IPS-18a (cell line): ENCODE data around the gene AK3.
"Not testable (repeated sequence)": the region's sequence is repeated elsewhere in the genome, so short reads cannot be mapped to it uniquely, and the experiment has no call there.

ENCODE experiments used
- H3K27ac ChIP-seq: one replicate; pipeline ENCODE4 v1.5.1; 2013; ENCODE audit warnings: low read length
- H3K27me3 ChIP-seq: one replicate; pipeline ENCODE4 v1.6.1; 2013; ENCODE audit warnings: mild to moderate bottlenecking, low read length; ENCODE audit not compliant: control insufficient read depth, insufficient read depth
- H3K36me3 ChIP-seq: one replicate; pipeline ENCODE4 v1.6.1; 2013; ENCODE audit warnings: low read depth, low read length; ENCODE audit not compliant: control insufficient read depth
- H3K4me1 ChIP-seq: one replicate; pipeline ENCODE4 v1.6.1; 2013; ENCODE audit warnings: low read depth, low read length; ENCODE audit not compliant: control insufficient read depth
- H3K4me3 ChIP-seq: one replicate; pipeline ENCODE4 v1.5.1; 2013; ENCODE audit warnings: low read length
- H3K9ac ChIP-seq: one replicate; pipeline ENCODE4 v1.6.1; 2013; ENCODE audit warnings: mild to moderate bottlenecking, low read length, moderate library complexity
- H3K9me3 ChIP-seq: one replicate; pipeline ENCODE4 v1.6.1; 2013; ENCODE audit warnings: low read depth, low read length; ENCODE audit not compliant: control insufficient read depth

AK3 gene

DNA sequence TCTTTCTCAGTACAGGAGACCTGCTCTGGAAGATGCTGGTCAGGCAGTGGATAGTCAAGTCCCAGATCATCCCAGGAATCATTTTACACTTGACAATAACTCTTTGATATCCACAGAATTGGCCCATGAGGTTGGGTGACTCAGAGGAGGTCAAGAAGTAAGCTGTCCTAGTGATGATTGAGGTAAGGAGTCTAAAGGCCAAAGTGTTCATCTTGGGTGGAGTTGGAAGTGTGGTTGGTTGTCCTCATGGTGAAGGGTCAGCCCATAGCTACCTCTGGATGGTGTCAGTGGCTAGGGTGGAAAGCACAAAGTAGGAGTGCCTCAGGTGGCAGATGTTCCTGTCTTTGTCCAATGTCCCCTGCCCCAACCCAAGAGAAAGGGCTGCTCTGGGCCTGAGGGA, 27.7 kb upstream of the AK3 start:
- H3K4me3 ChIP-seq = no peak overlapping the region
- H3K27ac ChIP-seq = no peak overlapping the region
- no peaks in the 10 kb centered on the region for H3K27me3 ChIP-seq
- no peaks in the 10 kb centered on the region for H3K4me1 ChIP-seq
- no peaks in the 10 kb centered on the region for H3K9me3 ChIP-seq
- no peaks in the 10 kb centered on the region for H3K36me3 ChIP-seq
- no peak overlapping the region for H3K9ac ChIP-seq

DNA sequence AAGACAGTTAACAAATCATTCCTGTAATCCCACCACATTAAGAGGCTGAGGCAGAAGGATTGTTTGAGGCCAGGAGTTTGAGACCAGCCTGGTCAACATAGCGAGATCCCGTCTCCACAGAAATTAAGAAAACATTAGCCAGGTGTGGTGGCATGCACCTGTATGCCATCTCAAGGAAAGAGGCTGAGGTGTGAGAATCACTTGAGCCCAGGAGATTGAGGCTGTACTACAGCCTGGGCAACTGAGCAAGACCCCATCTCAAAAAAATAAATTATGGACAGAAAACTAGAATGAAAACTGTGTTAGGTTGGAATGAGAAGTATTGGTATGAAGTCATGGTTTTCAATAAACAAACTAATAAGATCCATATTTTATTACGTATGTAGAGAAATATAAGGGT, 23.0 kb upstream of the AK3 start:
- no peak overlapping the region for H3K4me3 ChIP-seq
- no peaks in the 10 kb centered on the region for H3K36me3 ChIP-seq
- H3K9me3 ChIP-seq = no peaks in the 10 kb centered on the region
- no peak overlapping the region for H3K27ac ChIP-seq
- peaks cover 8% of the 10 kb centered on the region for H3K4me1 ChIP-seq
- H3K9ac ChIP-seq = no peak overlapping the region
- no peaks in the 10 kb centered on the region for H3K27me3 ChIP-seq

DNA sequence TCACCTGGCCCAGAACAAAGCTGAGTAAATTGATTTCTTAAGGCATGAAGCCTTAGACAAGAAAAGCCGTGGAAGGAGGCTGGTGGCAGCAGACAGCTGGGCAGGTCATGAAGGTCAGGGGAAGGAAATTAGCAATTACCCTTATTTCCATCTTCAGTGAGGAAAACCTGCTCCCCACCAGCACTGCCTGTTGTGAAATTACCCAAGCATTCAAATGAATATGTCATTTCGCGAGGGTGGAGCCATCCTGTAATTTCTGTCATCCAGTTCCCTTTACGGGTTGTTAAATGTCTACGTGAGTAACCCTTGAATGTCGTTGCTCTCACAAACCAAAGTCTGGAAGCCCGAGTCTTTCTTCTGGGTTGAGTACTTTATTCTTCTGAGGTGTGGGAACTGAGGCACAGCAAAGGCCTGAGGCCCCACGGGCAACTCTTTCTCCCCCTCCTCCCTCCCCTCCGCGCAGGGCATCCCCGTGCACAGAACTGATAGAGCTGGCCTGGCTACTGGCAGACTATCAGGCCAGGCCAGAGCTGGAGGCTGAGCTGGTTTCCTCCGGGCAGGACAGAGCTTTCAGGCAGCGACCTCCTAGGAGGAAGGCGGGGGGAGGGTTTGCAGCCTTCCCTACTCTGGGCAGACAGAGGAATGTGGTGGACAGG, 22.0 kb upstream of the AK3 start:
- Histone ChIP-seq H3K9me3 (no peaks in the 10 kb centered on the region), H3K27ac (no peak overlapping the region), H3K27me3 (no peaks in the 10 kb centered on the region), H3K4me3 (peak overlapping the region; percentile 24), H3K36me3 (no peaks in the 10 kb centered on the region), H3K4me1 (peaks cover 8% of the 10 kb centered on the region), H3K9ac (no peak overlapping the region)

DNA sequence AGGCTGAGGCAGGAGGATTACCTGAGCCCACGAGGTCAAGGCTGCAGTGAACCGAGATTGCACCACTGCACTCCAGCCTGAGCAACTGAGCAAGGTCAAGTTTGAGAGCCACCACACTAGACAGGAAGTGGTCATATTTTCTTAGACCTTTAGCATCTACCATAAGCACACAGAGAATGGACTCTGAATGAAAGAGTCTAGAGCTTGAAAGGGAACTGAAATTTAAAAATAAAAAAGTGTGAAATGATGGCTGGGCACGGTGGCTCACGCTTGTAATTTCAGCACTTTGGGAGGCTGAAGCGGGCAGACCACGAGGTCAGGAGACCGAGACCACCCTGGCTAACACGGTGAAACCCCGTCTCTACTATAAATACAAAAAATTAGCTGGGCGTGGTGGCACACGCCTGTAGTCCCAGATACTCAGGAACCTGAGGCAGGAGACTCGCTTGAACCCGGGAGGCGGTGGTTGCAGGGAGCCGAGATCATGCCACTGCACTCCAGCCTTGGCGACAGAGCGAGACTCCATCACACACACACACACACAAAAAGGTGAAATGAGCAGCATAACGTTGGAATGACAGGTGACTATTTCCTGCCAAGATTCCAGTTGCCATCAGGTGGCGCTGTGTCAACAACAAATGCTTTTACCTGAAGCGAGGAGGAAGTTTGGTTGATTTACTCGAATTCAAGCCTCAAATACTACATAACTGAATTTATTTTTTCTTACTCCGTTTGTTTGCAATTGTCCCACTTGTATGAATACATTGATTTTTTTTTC, 21.3 kb upstream of the AK3 start:
- peak overlapping the region; percentile 24 for H3K4me3 ChIP-seq
- H3K27me3 ChIP-seq = no peaks in the 10 kb centered on the region
- H3K9me3 ChIP-seq = no peaks in the 10 kb centered on the region
- H3K4me1 ChIP-seq = peaks cover 8% of the 10 kb centered on the region
- H3K27ac ChIP-seq = no peak overlapping the region
- no peaks in the 10 kb centered on the region for H3K36me3 ChIP-seq
- H3K9ac ChIP-seq = no peak overlapping the region

DNA sequence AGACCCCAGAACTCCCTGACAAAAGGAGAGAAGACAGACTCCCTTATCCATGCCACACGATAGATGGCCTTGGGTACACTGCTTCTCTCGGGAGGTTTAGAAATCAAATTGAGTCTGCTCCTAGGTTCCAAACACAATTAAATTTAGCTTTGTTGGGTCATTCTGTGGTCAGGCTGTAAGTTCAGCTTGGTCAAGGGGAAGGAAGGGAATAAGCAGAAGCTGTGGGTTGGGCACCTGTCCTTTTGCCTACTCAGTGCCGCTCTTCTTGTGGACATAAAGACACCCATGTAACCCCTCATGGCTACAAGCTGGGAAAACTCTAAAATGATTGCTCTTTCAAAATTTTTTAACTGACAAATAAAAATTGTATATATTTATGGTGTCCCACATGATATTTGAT, 19.1 kb upstream of the AK3 start:
- no peak overlapping the region for H3K27ac ChIP-seq
- H3K4me3 ChIP-seq = no peak overlapping the region
- no peaks in the 10 kb centered on the region for H3K27me3 ChIP-seq
- H3K9ac ChIP-seq = no peak overlapping the region
- no peaks in the 10 kb centered on the region for H3K9me3 ChIP-seq
- peaks cover 8% of the 10 kb centered on the region for H3K4me1 ChIP-seq
- H3K36me3 ChIP-seq = no peaks in the 10 kb centered on the region

DNA sequence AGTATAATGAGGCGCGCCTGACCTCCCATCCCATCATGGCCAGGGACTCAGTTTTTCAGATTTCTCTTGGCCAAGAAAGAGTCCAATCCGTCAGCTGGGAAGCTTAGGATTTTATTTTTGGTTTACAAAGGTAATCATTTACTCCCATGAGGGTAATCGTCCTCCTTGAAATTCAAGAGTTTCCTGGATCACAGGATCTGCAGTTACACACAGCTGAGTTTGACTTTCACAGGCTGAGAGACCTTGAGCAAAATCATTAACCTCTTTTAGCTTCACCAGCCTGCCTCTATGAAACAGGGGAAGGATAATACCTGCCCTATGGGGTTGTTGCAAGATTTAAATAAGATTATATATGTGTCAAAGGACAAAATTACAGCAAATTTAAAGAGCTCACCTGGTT, 15.4 kb upstream of the AK3 start:
- Histone ChIP-seq H3K27me3 (no peaks in the 10 kb centered on the region), H3K9me3 (no peaks in the 10 kb centered on the region), H3K9ac (no peak overlapping the region), H3K27ac (no peak overlapping the region), H3K4me3 (no peak overlapping the region), H3K4me1 (no peaks in the 10 kb centered on the region), H3K36me3 (no peaks in the 10 kb centered on the region)

DNA sequence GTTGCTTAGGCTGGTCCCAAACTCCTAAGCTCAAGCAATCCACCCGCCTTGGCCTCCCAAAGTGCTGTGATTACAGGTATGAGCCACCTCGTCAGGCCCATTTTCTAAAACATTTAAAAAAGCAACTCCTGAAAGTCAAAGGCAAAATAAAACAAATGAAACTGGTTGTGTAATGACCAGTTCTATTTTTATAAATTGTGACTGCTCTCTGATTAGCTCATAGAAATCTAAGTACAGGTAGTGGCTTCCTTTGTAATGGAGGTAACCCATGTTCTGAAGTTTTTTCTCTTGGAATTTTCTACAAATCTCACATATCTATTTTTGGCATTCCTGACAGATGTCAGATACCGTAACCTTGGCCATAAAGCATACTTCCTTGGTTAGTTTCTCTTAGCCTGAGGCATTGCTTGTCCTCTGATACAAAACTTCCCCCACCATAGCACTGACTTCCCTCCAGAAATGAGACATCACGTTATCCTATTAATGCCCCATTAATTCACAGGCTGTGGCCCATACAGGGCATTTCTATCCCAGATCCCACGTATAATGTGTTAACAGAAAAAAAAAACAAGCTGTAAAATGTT, 14.1 kb upstream of the AK3 start:
- Histone ChIP-seq H3K9me3 (no peaks in the 10 kb centered on the region), H3K4me3 (no peak overlapping the region), H3K4me1 (no peaks in the 10 kb centered on the region), H3K27me3 (no peaks in the 10 kb centered on the region), H3K9ac (no peak overlapping the region), H3K27ac (no peak overlapping the region), H3K36me3 (no peaks in the 10 kb centered on the region)

DNA sequence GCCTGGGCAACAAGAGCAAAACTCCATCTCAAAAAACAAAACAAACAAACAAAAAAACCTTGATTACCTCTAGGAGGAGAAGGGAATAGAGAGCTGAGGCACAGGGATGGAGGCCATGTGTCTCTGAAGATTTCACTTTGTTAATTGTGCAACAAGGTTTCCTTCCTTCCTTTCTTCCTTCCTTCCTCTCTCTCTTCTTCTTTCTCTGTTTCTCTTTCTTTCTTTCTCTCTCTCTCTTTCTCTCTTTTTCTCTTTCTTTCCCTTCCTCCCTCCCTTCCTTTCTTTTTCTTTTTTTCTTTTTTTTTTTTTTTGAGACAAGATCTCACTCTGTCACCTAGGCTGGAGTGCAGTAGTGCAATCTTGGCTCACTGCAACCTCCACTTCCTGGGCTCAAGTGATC, 13.5 kb upstream of the AK3 start:
- not testable (repeated sequence) for H3K4me1 ChIP-seq, H3K27ac ChIP-seq, H3K4me3 ChIP-seq, H3K27me3 ChIP-seq, H3K9ac ChIP-seq, H3K9me3 ChIP-seq, H3K36me3 ChIP-seq

DNA sequence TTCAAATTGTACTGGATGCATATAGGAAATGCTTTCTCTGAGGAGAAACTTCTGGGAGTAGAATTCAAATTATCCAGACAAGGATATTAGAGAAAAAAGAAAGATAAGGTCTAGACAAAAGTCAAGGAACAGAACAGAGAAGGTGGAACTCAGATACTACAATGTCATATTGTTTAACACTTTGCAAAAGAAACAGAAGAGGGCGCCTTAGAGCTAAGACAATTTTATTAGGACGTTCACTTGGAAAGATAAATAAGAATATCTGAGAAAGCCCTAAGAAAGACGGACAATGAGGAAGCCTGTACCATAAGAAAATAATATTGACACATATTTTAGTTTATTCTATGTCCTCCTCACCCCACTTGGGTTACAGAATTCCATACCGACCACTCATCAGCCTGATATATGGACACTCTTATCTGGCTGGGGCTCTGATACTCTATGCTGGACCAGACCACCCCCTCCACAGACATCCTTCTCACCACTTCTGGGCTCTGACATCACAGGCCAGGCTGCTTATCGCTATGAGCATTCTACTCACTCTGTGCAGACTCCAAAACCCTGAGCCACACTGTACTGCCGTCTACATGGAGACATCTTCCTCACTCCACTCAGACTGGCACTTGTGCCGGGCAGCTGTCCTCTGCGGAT, 9.1 kb upstream of the AK3 start:
- Histone ChIP-seq H3K27me3 (no peaks in the 10 kb centered on the region), H3K9me3 (no peaks in the 10 kb centered on the region), H3K36me3 (no peaks in the 10 kb centered on the region), H3K4me3 (no peak overlapping the region), H3K4me1 (no peaks in the 10 kb centered on the region), H3K9ac (no peak overlapping the region), H3K27ac (no peak overlapping the region)

DNA sequence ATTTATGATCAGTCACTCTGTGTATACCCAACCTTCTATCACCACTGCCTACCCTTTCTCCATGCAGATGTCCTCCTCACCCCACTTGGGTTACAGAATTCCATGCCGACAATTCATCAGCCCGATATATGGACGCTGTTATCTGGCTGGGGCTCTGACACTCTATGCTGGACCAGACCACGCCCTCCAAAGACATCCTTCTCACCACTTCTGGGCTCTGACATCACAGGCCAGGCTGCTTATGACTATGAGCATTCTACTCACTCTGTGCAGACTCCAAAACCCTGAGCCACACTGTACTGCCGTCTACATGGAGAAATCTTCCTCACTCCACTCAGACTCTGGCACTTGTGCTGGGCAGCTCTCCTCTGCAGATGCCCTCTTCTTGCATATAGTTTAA, 7.6 kb upstream of the AK3 start:
- no peaks in the 10 kb centered on the region for H3K27me3 ChIP-seq
- no peaks in the 10 kb centered on the region for H3K36me3 ChIP-seq
- no peak overlapping the region for H3K9ac ChIP-seq
- no peak overlapping the region for H3K4me3 ChIP-seq
- no peaks in the 10 kb centered on the region for H3K9me3 ChIP-seq
- no peak overlapping the region for H3K27ac ChIP-seq
- no peaks in the 10 kb centered on the region for H3K4me1 ChIP-seq

DNA sequence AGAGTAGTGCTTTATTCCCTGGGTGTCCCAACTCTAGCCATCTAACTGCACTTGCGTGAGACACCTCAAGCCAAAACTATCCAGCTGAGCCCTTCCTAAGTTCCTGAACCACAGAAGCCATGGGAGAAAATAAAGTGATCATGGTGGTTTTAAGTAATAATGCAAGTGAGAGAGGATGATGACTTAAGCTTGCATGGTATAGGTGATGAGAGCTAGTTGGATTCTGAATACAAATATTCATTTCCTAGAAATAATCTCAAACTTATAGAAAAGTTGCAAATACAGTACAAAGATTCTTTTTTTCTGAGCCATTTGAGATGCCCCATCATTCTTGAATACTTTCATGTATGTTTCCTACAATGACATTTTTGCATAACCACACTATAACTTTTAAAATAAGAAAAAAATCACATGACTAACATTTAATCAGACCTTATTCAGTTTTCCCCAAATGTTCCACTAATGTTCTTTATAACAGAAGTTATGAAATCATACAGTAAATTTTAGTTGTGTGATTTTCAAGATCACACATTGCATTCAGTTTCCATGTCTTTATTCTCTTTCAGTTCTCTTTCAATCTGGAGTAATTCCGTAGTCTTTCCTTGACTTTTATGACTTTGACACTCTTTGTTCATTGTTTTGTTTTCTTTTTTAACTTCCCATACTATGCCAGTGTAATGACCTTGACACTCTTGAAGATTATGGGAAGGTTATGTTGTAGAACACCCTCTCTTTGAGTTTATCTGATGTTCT, 5.5 kb upstream of the AK3 start:
- H3K27me3 ChIP-seq = no peaks in the 10 kb centered on the region
- peaks cover 12% of the 10 kb centered on the region for H3K4me1 ChIP-seq
- H3K4me3 ChIP-seq = no peak overlapping the region
- no peak overlapping the region for H3K9ac ChIP-seq
- H3K9me3 ChIP-seq = no peaks in the 10 kb centered on the region
- H3K36me3 ChIP-seq = no peaks in the 10 kb centered on the region
- no peak overlapping the region for H3K27ac ChIP-seq
